Stomach (tissue), 4 donors: ENCODE measurements around the gene GNPAT.

Source experiments
- EP300 ChIP-seq: sonication (generic); formaldehyde crosslinking; IDR thresholded peaks from one replicate; pipeline ENCODE4 v1.6.1; 2017; ENCODE audit warnings: antibody characterized with exemption
- POLR2A ChIP-seq, 4 donors: fragments of 450-650 bp; IDR thresholded peaks; one replicate each; pipeline ENCODE4 v1.6.1; 2016; ENCODE audit warnings: antibody characterized with exemption in 4 of 4, control low read depth in 2 of 4, mild to moderate bottlenecking in 1 of 4, moderate library complexity in 1 of 4
- POLR2AphosphoS5 ChIP-seq, 3 donors: sonication (generic); formaldehyde crosslinking; IDR thresholded peaks; one replicate each; pipeline ENCODE4 v1.6.1; 2016; ENCODE audit warnings: antibody characterized with exemption in 3 of 3
- TF ChIP-seq, protein P1 (sequence below), 7 experiments: fragments of 450-650 bp in 4 of 7; fragments of 200-600 bp in 3 of 7; sonication (generic) in 3 of 7; IDR thresholded peaks; one replicate each; pipeline ENCODE4 v1.5.1; 2016 to 2019; ENCODE audit warnings: antibody characterized with exemption in 7 of 7, control low read depth in 2 of 7, mild to moderate bottlenecking in 1 of 7

DNA sequence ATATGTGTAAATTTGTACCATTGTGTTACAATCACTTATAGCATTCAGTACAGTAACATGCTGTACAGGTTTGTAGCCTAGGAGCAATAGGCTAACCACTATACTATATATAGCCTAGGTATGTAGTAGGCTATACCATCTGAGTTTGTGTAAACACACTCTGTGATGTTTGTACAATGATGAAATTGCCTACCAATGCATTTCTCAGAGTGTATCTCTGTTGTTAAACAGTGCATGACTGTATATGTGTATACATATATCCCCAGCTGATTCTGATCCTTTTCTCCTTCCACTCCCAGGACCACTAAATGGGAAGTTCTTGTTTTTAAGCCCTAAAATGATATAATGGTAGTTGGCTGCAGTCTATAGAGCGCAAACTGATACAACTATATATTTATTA lies 7.8 kb downstream of the GNPAT start:
- TF ChIP-seq POLR2A (IDR thresholded peaks at IDR 0.05) (no peak), EP300 (no peak), POLR2AphosphoS5 (IDR thresholded peaks at IDR 0.05) (no peak)
- TF ChIP-seq, protein P1, sequence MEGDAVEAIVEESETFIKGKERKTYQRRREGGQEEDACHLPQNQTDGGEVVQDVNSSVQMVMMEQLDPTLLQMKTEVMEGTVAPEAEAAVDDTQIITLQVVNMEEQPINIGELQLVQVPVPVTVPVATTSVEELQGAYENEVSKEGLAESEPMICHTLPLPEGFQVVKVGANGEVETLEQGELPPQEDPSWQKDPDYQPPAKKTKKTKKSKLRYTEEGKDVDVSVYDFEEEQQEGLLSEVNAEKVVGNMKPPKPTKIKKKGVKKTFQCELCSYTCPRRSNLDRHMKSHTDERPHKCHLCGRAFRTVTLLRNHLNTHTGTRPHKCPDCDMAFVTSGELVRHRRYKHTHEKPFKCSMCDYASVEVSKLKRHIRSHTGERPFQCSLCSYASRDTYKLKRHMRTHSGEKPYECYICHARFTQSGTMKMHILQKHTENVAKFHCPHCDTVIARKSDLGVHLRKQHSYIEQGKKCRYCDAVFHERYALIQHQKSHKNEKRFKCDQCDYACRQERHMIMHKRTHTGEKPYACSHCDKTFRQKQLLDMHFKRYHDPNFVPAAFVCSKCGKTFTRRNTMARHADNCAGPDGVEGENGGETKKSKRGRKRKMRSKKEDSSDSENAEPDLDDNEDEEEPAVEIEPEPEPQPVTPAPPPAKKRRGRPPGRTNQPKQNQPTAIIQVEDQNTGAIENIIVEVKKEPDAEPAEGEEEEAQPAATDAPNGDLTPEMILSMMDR (IDR thresholded peaks at IDR 0.05): no peak
